Thoracic aorta (tissue), 2 donors: ENCODE data around the gene PEX11G. TPM values are rescaled to one million over a fixed set of nuclear protein-coding genes. Genes with fewer than 3 reads are reported as not detected.
A peak's percentile ranks its signal among the peaks of the same experiment; 100 is the strongest.

Source experiments
- ATAC-seq: fragments of 150-250 bp; one replicate; pipeline ENCODE4 v1.8.0; 2017; ENCODE audit warnings: low read depth; ENCODE audit not compliant: insufficient number of reproducible peaks, low FRiP score
- DNase-seq: peaks from one replicate; pipeline ENCODE4 v3.0.0-alpha.2; 2020; ENCODE audit warnings: low spot score
- H3K27ac ChIP-seq, 2 donors: fragments of 200-600 bp; sonication (generic); 1 replicate in 1 of 2; 2 replicates in 1 of 2; pipeline ENCODE4 v1.5.1; 2016; ENCODE audit warnings: mild to moderate bottlenecking in 2 of 2, moderate library complexity in 2 of 2
- H3K27me3 ChIP-seq: fragments of 200-600 bp; sonication (generic); replicated peaks from 2 replicates; pipeline ENCODE4 v1.6.0; 2016; ENCODE audit warnings: mild to moderate bottlenecking; ENCODE audit not compliant: insufficient read depth
- H3K36me3 ChIP-seq: fragments of 200-600 bp; sonication (generic); one replicate; pipeline ENCODE4 v1.5.1; 2016
- H3K4me1 ChIP-seq, 2 donors: fragments of 200-600 bp; sonication (generic); 1 replicate in 1 of 2; 2 replicates in 1 of 2; pipeline versions ENCODE4 v1.5.1 to v1.6.0; 2016; ENCODE audit warnings: low read depth in 2 of 2, mild to moderate bottlenecking in 1 of 2; ENCODE audit not compliant: control insufficient read depth in 1 of 2
- H3K4me3 ChIP-seq: fragments of 200-600 bp; sonication (generic); 2 replicates; pipeline ENCODE4 v1.5.1; 2016; ENCODE audit warnings: mild to moderate bottlenecking
- H3K9me3 ChIP-seq: fragments of 200-600 bp; sonication (generic); 2 replicates; pipeline ENCODE4 v1.5.1; 2016
- CTCF ChIP-seq: fragments of 200-600 bp; sonication (generic); IDR thresholded peaks from one replicate; pipeline ENCODE4 v1.5.1; 2019; ENCODE audit warnings: antibody characterized with exemption
- total RNA-seq, 2 donors: library from RNA; depleted of rRNA; stranded (reverse); fragments of >200 nt; gene quantifications; one replicate each; pipeline versions ENCODE4 v1.1.0 to v1.2.3, GENCODE V29; 2016

PEX11G gene
- total RNA-seq, 2 donors from 2014 or later = 0.63 TPM; not detected in 1

- TF ChIP-seq CTCF = no peak
- ATAC-seq = no peak
- no peak overlapping the region for H3K4me3 ChIP-seq
- no peaks in the 10 kb centered on the region for H3K9me3 ChIP-seq
- peaks cover 14 to 33% of the 10 kb centered on the region in 2 donors for H3K4me1 ChIP-seq
- H3K27me3 ChIP-seq = no peaks in the 10 kb centered on the region
- DNase-seq = no peak
- H3K36me3 ChIP-seq = peaks cover 9% of the 10 kb centered on the region
- no peak overlapping the region for H3K27ac ChIP-seq
Measured at GRCh38 chr19:7524992-7525739, 36.3 kb upstream of the PEX11G start.

- H3K4me3 ChIP-seq = no peak overlapping the region
- H3K9me3 ChIP-seq = no peaks in the 10 kb centered on the region
- H3K27ac ChIP-seq = no peak overlapping the region
- peaks cover 14 to 38% of the 10 kb centered on the region in 2 donors for H3K4me1 ChIP-seq
- no peak for TF ChIP-seq CTCF
- H3K27me3 ChIP-seq = no peaks in the 10 kb centered on the region
- ATAC-seq (no peak), DNase-seq (no peak)
- peaks cover 11% of the 10 kb centered on the region for H3K36me3 ChIP-seq
Measured at GRCh38 chr19:7524523-7524922, 35.7 kb upstream of the PEX11G start.

GRCh38 chr19:7522923-7523667, 34.3 kb upstream of the PEX11G start:
- H3K4me3 ChIP-seq = peak overlapping the region; percentile 98
- DNase-seq (no peak), ATAC-seq (no peak)
- H3K36me3 ChIP-seq = peaks cover 11% of the 10 kb centered on the region
- no peaks in the 10 kb centered on the region for H3K9me3 ChIP-seq
- H3K4me1 ChIP-seq = peaks cover 14 to 42% of the 10 kb centered on the region in 2 donors
- H3K27me3 ChIP-seq = no peaks in the 10 kb centered on the region
- peak overlapping the region in 1 of 2 donors; percentile 15 for H3K27ac ChIP-seq
- TF ChIP-seq CTCF = no peak

GRCh38 chr19:7522072-7522922, 33.5 kb upstream of the PEX11G start, which contains the start of gene MCOLN1:
TSS of gene MCOLN1 (plus strand) at chr19:7522624. CDS start at chr19:7522751, 127 bp downstream.
- H3K27ac ChIP-seq = peak within 1 kb of the TSS; percentile 4 to 51
- peak within 1 kb of the TSS; percentile 98 for H3K4me3 ChIP-seq
- ATAC-seq (peak; percentile 88), DNase-seq (peak; percentile 100)
- no peak for TF ChIP-seq CTCF
- H3K27me3 ChIP-seq = no peaks in the 10 kb centered on the region
- peaks cover 11% of the 10 kb centered on the region for H3K36me3 ChIP-seq
- H3K9me3 ChIP-seq = no peaks in the 10 kb centered on the region
- peaks cover 14 to 50% of the 10 kb centered on the region in 2 donors for H3K4me1 ChIP-seq
